ENCODE data around the gene AUTS2. TPM values are rescaled to one million over a fixed set of nuclear protein-coding genes. Genes with fewer than 3 reads are reported as not detected.

The AUTS2 gene
- total and polyA plus RNA-seq, 2 of the 8 experiments (the other 6 are each of a cell fraction or from before 2014, with no cell fraction given): 25.9 to 101 TPM

- TF ChIP-seq CHD7 (IDR thresholded peaks at IDR 0.05; ENCODE audit: insufficient replicate concordance, low read length) (no peak), ASH2L (IDR thresholded peaks at IDR 0.05; ENCODE audit: low read length) (no peak), CHD2 (IDR thresholded peaks at IDR 0.05; ENCODE audit: low read length) (no peak), EZH2 (IDR thresholded peaks at IDR 0.05; ENCODE audit: low read depth, low read length, severe bottlenecking) (no peak), MAFK (IDR thresholded peaks at IDR 0.05; ENCODE audit: low read depth, low read length) (no peak), HDAC2 (IDR thresholded peaks at IDR 0.05; ENCODE audit: borderline replicate concordance in 1 of 2, low read depth in 2 of 2, low read length in 2 of 2) (no peak), SP4 (IDR thresholded peaks at IDR 0.05; ENCODE audit: low read length) (no peak), POLR2A (IDR thresholded peaks at IDR 0.05; ENCODE audit: control extremely low read depth in 1 of 2, low read depth in 2 of 2, low read length in 2 of 2) (no peak), BRCA1 (IDR thresholded peaks at IDR 0.05; ENCODE audit: low read depth, low read length) (no peak), RAD21 (IDR thresholded peaks at IDR 0.05 in 1 of 2, conservative IDR thresholded peaks at IDR 0.05 in 1 of 2; ENCODE audit: low read depth in 2 of 2, low read length in 2 of 2) (no peak), TEAD4 (IDR thresholded peaks at IDR 0.05; ENCODE audit: low read depth, low read length) (no peak)
These were observed 782.2 kb downstream of the AUTS2 start (continued) for GRCh38 chr7:70380421-70381015.
